HG02759 (cell line): ENCODE results near the gene GOLGA6L7.
"Not testable (repeated sequence)": the region's sequence is repeated elsewhere in the genome, so short reads cannot be mapped to it uniquely, and the experiment has no call there.

Experiments
- ATAC-seq: cut with Tn5 transposase; IDR thresholded peaks from one replicate; pipeline ENCODE4 v1.9.1; 2021; ENCODE audit warnings: mild to moderate bottlenecking, moderate library complexity; ENCODE audit not compliant: unreplicated experiment

GOLGA6L7 gene

DNA sequence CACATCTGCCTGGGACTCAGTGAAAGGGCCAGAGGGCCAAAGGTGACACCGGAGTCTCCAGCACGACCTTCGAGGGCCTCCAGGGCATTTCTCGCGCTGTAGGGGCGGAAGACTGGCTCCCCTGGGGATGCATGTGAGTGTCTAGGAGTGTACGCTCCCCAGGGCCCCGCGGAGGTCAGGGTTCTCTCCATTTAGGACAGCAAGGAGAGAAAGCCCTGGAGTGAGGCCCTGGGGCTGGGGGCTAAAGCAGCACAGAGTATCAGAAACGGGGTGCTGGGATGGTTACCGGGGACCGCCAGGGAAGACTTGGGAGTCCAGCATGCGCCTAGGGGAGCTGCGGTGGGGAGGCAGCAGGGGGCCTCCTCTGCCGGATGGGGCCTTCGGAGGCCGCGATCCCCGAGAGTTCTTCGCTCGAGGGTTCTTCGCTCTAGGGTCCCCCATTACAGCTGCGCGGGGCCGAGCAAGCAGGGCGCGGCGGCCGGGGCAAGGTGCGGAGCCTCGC is 36.7 kb upstream of the GOLGA6L7 start:
- ATAC-seq = no peak

DNA sequence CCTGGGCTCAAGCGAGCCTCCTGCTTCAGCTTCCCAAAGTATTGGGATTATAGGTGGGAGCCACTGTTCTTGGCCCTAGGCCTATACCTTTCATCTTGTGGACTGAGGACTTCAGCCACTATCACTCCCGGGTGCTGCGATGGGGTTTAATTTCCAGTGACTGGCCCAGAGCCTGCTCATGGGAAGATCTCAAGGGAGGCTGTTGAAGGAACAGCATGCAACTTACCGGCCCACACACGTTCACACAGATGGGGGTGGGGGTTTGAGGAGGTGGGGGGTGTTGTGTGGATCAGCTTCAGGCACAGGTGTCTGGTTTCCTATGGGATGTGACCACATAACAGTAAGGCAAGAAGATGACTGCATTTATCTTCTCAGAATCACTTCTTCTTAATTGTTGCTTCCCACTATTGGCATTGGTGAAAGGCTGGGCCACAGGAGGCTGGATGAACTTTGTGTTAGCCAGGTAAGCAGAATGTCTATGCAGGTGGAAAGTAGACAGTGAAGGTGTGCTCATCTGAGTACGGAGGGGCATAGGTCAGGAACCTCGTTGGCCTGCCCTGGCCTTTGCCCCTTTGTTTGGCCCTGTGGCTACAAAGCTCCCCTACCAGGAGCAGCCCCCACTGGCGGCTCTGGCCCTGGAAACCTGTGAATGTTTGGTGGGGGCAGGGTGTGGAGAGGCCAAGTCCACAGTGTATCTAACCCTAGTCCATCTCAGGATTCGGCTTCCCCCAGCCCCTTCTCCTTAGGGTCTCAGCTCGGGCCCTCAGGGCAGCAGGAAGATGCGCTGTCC is 35.9 kb upstream of the GOLGA6L7 start:
- no peak for ATAC-seq

DNA sequence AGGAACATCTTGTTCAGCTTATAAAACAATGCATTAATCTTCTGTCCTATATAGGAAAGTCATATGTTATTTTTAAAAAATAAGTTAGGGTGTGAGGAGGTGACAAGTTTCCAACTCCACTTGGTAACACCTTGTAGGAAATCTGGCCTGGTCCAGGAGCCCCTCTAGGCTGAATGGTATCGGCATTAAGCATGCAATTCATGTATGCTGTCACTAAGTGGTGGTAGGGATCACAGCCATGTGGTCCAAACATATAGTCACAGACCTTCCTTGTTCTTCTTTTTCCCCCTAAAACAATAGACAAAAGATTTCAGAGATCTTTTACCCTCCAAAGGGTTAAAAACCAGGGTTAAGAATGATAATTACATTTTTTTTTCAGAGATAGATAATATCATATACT is 33.2 kb upstream of the GOLGA6L7 start:
- no peak for ATAC-seq

DNA sequence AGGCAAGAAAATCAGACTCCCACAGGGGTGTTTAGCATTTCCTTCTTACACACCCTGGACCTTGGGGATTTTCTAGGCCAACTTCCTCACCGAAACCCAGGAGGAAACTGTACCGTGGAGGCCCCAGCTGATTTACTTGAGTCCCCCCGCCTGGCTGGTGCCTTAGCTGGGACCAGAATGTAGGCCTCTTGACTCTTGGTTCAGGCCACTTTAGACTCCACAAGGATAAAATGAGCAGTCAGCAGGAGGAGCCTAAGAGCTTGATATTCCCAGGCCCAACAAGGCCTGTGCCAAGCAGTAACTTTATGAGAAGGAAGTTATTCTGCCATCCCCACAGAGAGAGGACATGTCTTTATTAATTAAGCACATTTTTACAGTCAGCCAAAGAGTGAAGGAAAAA is 32.7 kb upstream of the GOLGA6L7 start:
- ATAC-seq = no peak

DNA sequence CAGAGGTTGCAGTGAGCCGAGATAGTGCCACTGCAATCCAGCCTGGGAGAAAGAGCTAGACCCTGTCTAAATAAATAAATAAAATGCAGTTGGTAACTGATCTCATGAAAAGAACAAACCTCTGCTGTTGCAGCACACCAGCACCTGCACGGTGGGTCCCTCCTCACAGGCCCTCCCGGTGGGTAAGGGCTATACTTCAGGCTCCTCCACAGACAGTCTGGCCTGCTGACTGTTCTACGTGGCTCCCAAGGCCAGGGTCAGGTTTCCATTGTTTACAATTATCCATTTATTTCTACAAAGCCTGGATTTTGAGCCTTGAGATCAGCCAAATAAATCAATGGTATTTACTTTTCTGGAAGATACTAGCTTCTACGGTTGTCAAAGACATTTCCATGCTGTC is 32.2 kb upstream of the GOLGA6L7 start:
- ATAC-seq = no peak

GRCh38 chr15:28879551-28879950 is 31.1 kb upstream of the GOLGA6L7 start:
- no peak for ATAC-seq

DNA sequence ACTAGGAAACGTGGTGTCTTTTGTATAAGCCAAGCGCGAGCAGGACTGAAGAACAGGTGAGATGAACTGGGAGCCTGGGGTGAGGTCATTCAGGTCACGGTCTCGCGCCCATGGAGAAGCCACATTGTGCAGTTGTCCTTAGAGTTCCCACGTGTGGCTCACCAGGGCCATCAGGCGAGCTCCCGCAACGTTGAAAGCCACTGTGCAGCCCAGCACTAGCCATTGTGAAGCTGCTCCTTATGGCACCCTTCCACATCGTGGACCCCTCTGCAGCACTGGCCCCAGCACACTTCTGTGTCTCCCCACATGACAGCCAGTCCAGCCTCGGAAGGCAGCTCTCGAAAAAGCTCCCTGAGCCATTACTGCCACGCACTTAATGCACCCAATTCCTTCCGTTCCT is 29.8 kb upstream of the GOLGA6L7 start:
- no peak for ATAC-seq

DNA sequence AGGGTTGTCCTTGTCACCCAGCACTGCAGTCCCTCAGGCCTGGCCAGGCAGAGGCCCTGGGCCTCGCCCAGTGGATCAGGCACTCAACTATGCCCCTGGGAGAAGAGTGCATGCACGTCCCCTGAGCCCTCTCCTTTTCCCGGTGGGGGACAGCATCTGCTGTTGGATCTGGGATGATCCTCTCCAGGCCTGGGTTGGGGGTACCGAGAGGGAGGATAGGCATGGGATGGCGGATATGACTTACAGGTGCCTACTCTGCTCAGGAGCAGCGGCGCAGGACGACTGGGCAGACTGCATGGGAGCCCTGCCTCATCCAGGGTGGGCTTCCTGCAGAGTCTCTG is 28.4 kb upstream of the GOLGA6L7 start:
- ATAC-seq = no peak

- no peak for ATAC-seq
Measured at GRCh38 chr15:28876131-28876844, 27.8 kb upstream of the GOLGA6L7 start.

GRCh38 chr15:28875461-28876000 is 27.1 kb upstream of the GOLGA6L7 start:
- no peak for ATAC-seq

GRCh38 chr15:28873585-28874190 is 25.2 kb upstream of the GOLGA6L7 start:
- no peak for ATAC-seq

DNA sequence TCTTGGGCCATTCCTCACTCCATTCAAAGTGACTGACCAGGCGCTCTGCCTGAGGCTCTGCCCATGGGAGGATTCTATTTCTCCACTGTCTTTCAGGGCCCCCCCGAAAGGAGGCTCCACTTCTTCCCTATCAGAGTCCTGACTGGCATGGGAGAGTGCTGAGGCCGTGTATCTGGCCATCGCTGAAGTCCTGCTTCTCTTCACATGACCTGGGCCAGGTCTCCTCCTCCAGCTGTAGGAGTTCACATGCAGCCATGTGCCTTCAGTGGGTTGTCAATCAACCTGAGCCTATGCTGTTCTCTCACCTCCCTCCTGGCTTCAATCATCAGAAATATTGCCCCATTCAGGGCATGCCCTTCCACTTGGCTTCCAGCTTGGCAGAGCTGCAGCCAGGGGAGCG is 24.6 kb upstream of the GOLGA6L7 start:
- ATAC-seq = no peak

DNA sequence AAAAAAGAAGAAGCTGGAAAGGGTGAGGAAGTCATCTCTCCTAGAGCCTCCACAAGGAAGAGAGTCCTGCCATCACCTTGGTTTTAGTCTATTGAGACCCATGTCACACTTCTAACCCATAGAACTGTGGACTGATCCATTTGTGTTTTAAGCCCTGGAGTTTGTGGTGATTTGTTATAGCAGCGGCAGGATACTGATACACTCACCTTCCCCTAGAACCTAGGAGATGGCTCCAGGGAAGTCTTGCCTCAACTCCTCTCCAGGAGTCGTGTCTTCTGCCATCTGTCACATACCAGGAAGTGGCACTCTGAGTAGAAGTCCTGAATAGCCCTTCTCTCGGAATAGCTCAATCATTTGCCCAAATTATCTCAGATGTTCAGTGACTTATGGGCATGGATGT is 22.7 kb upstream of the GOLGA6L7 start:
- no peak for ATAC-seq

DNA sequence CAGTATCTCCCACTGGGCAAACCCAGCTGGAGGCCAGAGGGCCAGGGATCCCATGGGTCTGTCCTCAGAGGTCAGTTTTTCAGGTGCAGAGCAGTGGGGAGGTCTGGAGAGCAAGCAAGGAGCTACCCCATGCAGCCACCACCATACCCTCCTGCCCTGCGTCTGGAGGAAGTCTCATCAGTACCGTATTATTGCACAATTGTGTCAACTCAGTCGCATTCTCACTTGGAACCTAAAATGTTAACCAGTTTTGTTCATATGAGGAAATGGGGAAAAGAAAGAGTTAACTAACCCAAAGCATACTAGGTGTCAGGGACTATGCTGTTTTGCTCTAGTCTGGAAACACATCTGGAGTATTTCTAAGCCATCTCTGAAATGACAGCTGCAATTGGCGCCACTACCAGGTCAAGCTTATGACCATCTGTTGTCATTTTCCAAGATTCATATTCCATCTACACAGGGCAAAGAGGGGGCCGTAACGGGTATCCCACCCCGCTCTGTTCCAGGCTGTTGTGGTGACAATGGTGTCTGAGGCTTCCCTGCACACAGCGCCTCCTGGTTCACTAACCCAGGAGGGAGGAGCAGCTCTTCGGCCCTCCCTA is 20.4 kb upstream of the GOLGA6L7 start:
- ATAC-seq = no peak

DNA sequence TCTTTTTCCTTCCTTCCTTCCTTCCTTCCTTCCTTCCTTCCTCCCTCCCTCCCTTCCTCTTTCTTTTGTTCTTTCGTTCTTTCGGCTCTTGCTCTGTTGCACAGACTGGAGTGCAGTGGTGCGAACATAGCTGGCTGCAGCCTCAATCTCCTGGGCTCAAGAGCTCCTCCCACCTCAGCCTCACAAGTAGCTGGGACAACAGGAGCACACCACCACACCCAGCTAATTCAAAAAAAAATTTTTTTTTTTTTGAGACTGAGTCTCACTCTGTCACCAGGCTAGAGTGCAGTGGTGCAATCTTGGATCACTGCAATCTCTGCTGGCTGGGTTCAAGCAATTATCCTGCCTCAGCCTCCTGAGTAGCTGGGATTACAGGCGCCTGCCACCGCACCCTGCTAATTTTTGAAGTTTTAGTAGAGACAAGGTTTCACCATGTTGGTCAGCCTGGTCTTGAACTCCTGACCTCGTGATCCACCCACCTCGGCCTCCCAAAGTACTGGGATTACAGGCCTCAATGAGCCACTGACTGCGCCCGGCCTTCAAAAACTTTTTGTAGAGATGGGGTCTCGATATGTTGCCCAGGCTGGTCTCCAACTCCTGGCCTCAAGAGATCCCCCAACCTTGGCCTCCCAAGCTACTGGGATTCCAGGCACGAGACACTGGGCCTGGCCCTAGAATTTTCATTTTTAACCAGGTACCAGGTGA is 13.3 kb upstream of the GOLGA6L7 start:
- not testable (repeated sequence) for ATAC-seq

- ATAC-seq = no peak
Measured at GRCh38 chr15:28861031-28861534, 12.6 kb upstream of the GOLGA6L7 start.

DNA sequence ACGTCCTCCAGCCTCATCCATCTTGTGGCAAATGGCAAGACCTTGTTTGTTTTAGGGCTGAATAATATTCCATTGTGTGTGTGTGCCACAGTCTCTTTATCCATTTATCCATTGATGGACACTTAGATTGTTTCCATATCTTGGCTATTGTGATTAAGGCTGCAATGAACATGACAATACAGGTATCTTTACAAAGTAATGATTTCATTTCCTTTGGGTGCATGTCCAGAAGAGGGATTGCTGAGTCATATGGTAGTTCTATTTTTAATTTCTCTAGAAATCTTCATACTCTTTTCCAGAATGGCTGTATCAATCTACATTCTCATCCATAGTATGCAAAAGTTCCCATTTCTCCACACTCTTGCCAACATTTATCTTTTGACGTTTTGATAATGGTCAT is 6.1 kb upstream of the GOLGA6L7 start:
- not testable (repeated sequence) for ATAC-seq

DNA sequence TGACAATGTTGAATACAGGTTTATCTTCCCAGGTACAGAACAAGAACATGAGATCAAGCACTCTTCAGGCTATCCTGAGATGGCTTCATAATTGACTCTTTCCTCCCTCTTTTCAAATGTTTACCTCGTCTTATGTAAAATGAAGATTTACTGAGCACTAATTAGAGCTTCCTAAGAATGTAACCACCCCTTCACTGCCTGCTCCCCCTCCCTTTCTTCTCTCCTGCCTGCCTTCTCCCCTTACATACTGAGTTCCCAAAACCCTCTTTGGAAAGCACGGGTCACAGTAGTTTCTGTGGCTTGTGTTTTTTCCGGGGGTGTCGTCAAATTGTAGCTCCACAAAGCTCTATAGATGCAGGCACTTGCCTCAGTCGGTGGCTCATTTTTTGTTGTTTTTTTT is 5.2 kb upstream of the GOLGA6L7 start:
- ATAC-seq = not testable (repeated sequence)

DNA sequence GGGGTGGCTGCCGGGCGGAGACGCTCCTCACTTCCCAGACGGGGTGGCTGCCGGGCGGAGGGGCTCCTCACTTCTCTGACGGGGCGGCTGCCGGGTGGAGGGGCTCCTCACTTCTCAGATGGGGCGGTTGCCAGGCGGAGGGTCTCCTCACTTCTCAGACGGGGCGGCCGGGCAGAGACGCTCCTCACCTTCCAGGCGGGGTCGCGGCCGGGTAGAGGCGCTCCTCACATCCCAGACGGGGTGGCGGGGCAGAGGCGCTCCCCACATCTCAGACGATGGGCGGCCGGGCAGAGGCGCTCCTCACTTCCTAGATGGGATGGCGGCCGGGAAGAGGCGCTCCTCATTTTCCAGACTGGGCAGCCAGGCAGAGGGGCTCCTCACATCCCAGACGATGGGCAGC is 1.3 kb upstream of the GOLGA6L7 start:
- not testable (repeated sequence) for ATAC-seq

DNA sequence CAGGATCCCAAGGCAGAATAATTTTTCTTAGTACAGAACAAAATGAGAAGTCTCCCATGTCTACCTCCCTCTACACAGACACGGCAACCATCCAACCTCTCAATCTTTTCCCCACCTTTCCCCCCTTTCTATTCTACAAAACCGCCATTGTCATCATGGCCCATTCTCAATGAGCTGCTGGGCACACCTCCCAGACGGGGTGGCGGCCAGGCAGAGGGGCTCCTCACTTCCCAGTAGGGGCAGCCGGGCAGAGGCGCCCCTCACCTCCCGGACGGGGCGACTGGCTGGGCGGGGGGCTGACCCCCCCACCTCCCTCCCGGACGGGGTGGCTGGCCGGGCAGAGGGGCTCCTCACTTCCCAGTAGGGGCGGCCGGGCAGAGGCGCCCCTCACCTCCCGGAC is 827 bp upstream of the GOLGA6L7 start:
- ATAC-seq = not testable (repeated sequence)
